ENCODE results near the gene DCTN1. TPM values are rescaled to one million over a fixed set of nuclear protein-coding genes. Genes with fewer than 3 reads are reported as not detected.

The DCTN1 gene
- total RNA-seq, 1 experiment from 2014 or later = 129 TPM

GRCh38 chr2:74328074-74328473 is 52.0 kb downstream of the DCTN1 start:
- TF ChIP-seq CTCF (IDR thresholded peaks at IDR 0.05; ENCODE audit: unreplicated experiment) = no peak
- H3K9me3 Mint-ChIP-seq (ENCODE audit: low read depth, unreplicated experiment) = no peaks in the 10 kb centered on the region
- no peak overlapping the region for H3K27ac Mint-ChIP-seq (ENCODE audit: unreplicated experiment)
- H3K36me3 Mint-ChIP-seq (ENCODE audit: insufficient read depth, unreplicated experiment) = no peaks in the 10 kb centered on the region
- no TSS peak for BruUV-seq (replicated peaks)
- CTCF ChIA-PET = no interaction called here
- H3K27me3 Mint-ChIP-seq (ENCODE audit: unreplicated experiment) = no peaks in the 10 kb centered on the region
- intact Hi-C loops (cut with micrococcal nuclease; ENCODE audit: unreplicated experiment) = no loop called here
- no peaks in the 10 kb centered on the region for H3K4me1 Mint-ChIP-seq (ENCODE audit: low read depth, unreplicated experiment)
- H3K4me3 Mint-ChIP-seq (ENCODE audit: low read depth, unreplicated experiment) = no peak overlapping the region
- no peak for DNase-seq

- intact Hi-C loops (cut with micrococcal nuclease; ENCODE audit: unreplicated experiment) = no loop called here
- Mint-ChIP-seq H3K4me1 (ENCODE audit: low read depth, unreplicated experiment) (no peaks in the 10 kb centered on the region), H3K36me3 (ENCODE audit: insufficient read depth, unreplicated experiment) (no peaks in the 10 kb centered on the region), H3K27me3 (ENCODE audit: unreplicated experiment) (no peaks in the 10 kb centered on the region), H3K4me3 (ENCODE audit: low read depth, unreplicated experiment) (no peak overlapping the region), H3K9me3 (ENCODE audit: low read depth, unreplicated experiment) (no peaks in the 10 kb centered on the region), H3K27ac (ENCODE audit: unreplicated experiment) (no peak overlapping the region)
- CTCF ChIA-PET = no interaction called here
- no TSS peak for BruUV-seq (replicated peaks)
- TF ChIP-seq CTCF (IDR thresholded peaks at IDR 0.05; ENCODE audit: unreplicated experiment) = no peak
- no peak for DNase-seq
These were observed 52.5 kb downstream of the DCTN1 start for GRCh38 chr2:74327627-74328026.

GRCh38 chr2:74327199-74327598 is 52.9 kb downstream of the DCTN1 start:
- H3K27ac Mint-ChIP-seq (ENCODE audit: unreplicated experiment) = no peak overlapping the region
- H3K9me3 Mint-ChIP-seq (ENCODE audit: low read depth, unreplicated experiment) = no peaks in the 10 kb centered on the region
- TF ChIP-seq CTCF (IDR thresholded peaks at IDR 0.05; ENCODE audit: unreplicated experiment) = no peak
- no peak overlapping the region for H3K4me3 Mint-ChIP-seq (ENCODE audit: low read depth, unreplicated experiment)
- no TSS peak for BruUV-seq (replicated peaks)
- CTCF ChIA-PET = interaction anchor here (1.2 kb wide), 1 partner anchor 8 kb away, joined by 3 read pairs; no protein-coding TSS in a partner anchor
- no peaks in the 10 kb centered on the region for H3K4me1 Mint-ChIP-seq (ENCODE audit: low read depth, unreplicated experiment)
- intact Hi-C loops (cut with micrococcal nuclease; ENCODE audit: unreplicated experiment) = no loop called here
- no peaks in the 10 kb centered on the region for H3K27me3 Mint-ChIP-seq (ENCODE audit: unreplicated experiment)
- no peak for DNase-seq
- no peaks in the 10 kb centered on the region for H3K36me3 Mint-ChIP-seq (ENCODE audit: insufficient read depth, unreplicated experiment)

- no peaks in the 10 kb centered on the region for H3K27me3 Mint-ChIP-seq (ENCODE audit: unreplicated experiment)
- H3K9me3 Mint-ChIP-seq (ENCODE audit: low read depth, unreplicated experiment) = no peaks in the 10 kb centered on the region
- H3K36me3 Mint-ChIP-seq (ENCODE audit: insufficient read depth, unreplicated experiment) = no peaks in the 10 kb centered on the region
- no peak overlapping the region for H3K4me3 Mint-ChIP-seq (ENCODE audit: low read depth, unreplicated experiment)
- CTCF ChIA-PET = interaction anchor here (1.2 kb wide), 1 partner anchor 9 kb away, joined by 3 read pairs; no protein-coding TSS in a partner anchor
- H3K27ac Mint-ChIP-seq (ENCODE audit: unreplicated experiment) = no peak overlapping the region
- intact Hi-C loops (cut with micrococcal nuclease; ENCODE audit: unreplicated experiment) = no loop called here
- DNase-seq = no peak
- no peak for TF ChIP-seq CTCF (IDR thresholded peaks at IDR 0.05; ENCODE audit: unreplicated experiment)
- BruUV-seq (replicated peaks) = no TSS peak
- no peaks in the 10 kb centered on the region for H3K4me1 Mint-ChIP-seq (ENCODE audit: low read depth, unreplicated experiment)
These were observed 54.3 kb downstream of the DCTN1 start for GRCh38 chr2:74325815-74326214.

Data from Calu3 (cell line).